Prostate gland (tissue), 2 donors: ENCODE results near the gene RBM6.

ENCODE experiments used
- CTCF ChIP-seq, 4 experiments: fragments of 200-600 bp in 2 of 4; fragments of 450-650 bp in 2 of 4; sonication (generic) in 2 of 4; IDR thresholded peaks; 1 replicate in 3 of 4; 2 replicates in 1 of 4; pipeline ENCODE4 v1.5.1; 2016 to 2019; ENCODE audit warnings: antibody characterized with exemption in 4 of 4, mild to moderate bottlenecking in 2 of 4, moderate library complexity in 2 of 4
- POLR2A ChIP-seq: fragments of 450-650 bp; IDR thresholded peaks from one replicate; pipeline ENCODE4 v1.6.1; 2016; ENCODE audit warnings: antibody characterized with exemption, mild to moderate bottlenecking

- no peak for TF ChIP-seq POLR2A
- TF ChIP-seq CTCF (IDR thresholded peaks at IDR 0.05) = no peak
Observed at GRCh38 chr3:49930922-49931321, 9.0 kb upstream of the RBM6 start.
